Activated B cell treated with CpG ODN at 0.5 μM for 24 hours (primary cell): ENCODE measurements around the gene SARS2. TPM values are rescaled to one million over a fixed set of nuclear protein-coding genes. Genes with fewer than 3 reads are reported as not detected.
"Not testable (repeated sequence)": the region's sequence is repeated elsewhere in the genome, so short reads cannot be mapped to it uniquely, and the experiment has no call there.

Source experiments
- ATAC-seq: fragments of 200-7000 bp; cut with Tn5 transposase; one replicate; pipeline ENCODE4 v1.10.0; 2021; ENCODE audit warnings: low read depth, mild to moderate bottlenecking, moderate library complexity
- CTCF ChIA-PET: fragments of 350-600 bp; sonication (Branson Sonifier 250); formaldehyde crosslinking; loops from one replicate; lab custom pipeline; 2021; ENCODE audit warnings: antibody characterized with exemption; lab: Charles Lee
- POLR2A ChIA-PET: fragments of 350-600 bp; sonication (Branson Sonifier 250); formaldehyde crosslinking; loops from one replicate; lab custom pipeline; 2021; ENCODE audit warnings: antibody characterized with exemption; lab: Charles Lee
- DNase-seq: peaks from one replicate; pipeline ENCODE4 v3.0.0; 2022
- H3K27ac Mint-ChIP-seq: one replicate; pipeline ENCODE4 v1.8.0; 2020; ENCODE audit warnings: mixed read lengths
- H3K27me3 Mint-ChIP-seq: one replicate; pipeline ENCODE4 v1.8.0; 2021; ENCODE audit warnings: mixed read lengths
- H3K36me3 Mint-ChIP-seq: one replicate; pipeline ENCODE4 v1.8.0; 2021; ENCODE audit warnings: low read depth, mixed read lengths
- H3K4me1 Mint-ChIP-seq: one replicate; pipeline ENCODE4 v1.8.0; 2021; ENCODE audit warnings: mixed read lengths
- H3K4me3 Mint-ChIP-seq: one replicate; pipeline ENCODE4 v1.8.0; 2020; ENCODE audit warnings: mild to moderate bottlenecking, mixed read lengths
- H3K9me3 Mint-ChIP-seq: one replicate; pipeline ENCODE4 v1.8.0; 2020; ENCODE audit warnings: mixed read lengths
- CTCF ChIP-seq: fragments of 200-600 bp; IDR thresholded peaks from one replicate; pipeline ENCODE4 v1.8.0; 2022; ENCODE audit warnings: antibody characterized with exemption, mild to moderate bottlenecking
- intact Hi-C: fragments of 100-400 bp; cut with micrococcal nuclease; formaldehyde crosslinking; loops from one replicate; pipeline ENCODE4 v1.15.1; 2024
- total RNA-seq: library from RNA; stranded (reverse); gene quantifications from 2 replicates; pipeline ENCODE4 v1.2.3, GENCODE V29; 2022

The SARS2 gene
- total RNA-seq, 1 donor from 2014 or later, result 50.9 TPM

GRCh38 chr19:38946229-38947010 lies 15.9 kb upstream of the SARS2 start:
- H3K4me3 Mint-ChIP-seq, result no peak overlapping the region

GRCh38 chr19:38945562-38946228 lies 15.1 kb upstream of the SARS2 start:
- intact Hi-C loops, result no loop called here
- DNase-seq (no peak), ATAC-seq (no peak)
- H3K4me3 Mint-ChIP-seq, result no peak overlapping the region
- ChIA-PET CTCF (no interaction called here), POLR2A (no interaction called here)
- H3K36me3 Mint-ChIP-seq, result no peaks in the 10 kb centered on the region
- H3K9me3 Mint-ChIP-seq, result no peaks in the 10 kb centered on the region
- no peak for TF ChIP-seq CTCF
- peaks cover 20% of the 10 kb centered on the region for H3K27me3 Mint-ChIP-seq
- H3K4me1 Mint-ChIP-seq, result peaks cover 10% of the 10 kb centered on the region
- no peak overlapping the region for H3K27ac Mint-ChIP-seq

More at GRCh38 chr19:38946229-38947010, 15.9 kb upstream of the SARS2 start:
- H3K27me3 Mint-ChIP-seq, result peaks cover 20% of the 10 kb centered on the region
- CTCF ChIA-PET, result no interaction called here
- POLR2A ChIA-PET, result no interaction called here
- intact Hi-C loops, result no loop called here
- no peak for ATAC-seq
- H3K9me3 Mint-ChIP-seq, result no peaks in the 10 kb centered on the region
- no peak overlapping the region for H3K27ac Mint-ChIP-seq
- no peak for DNase-seq
- H3K36me3 Mint-ChIP-seq, result no peaks in the 10 kb centered on the region
- peaks cover 10% of the 10 kb centered on the region for H3K4me1 Mint-ChIP-seq
- TF ChIP-seq CTCF, result no peak

- Mint-ChIP-seq H3K4me1 (peaks cover 6% of the 10 kb centered on the region), H3K9me3 (no peaks in the 10 kb centered on the region), H3K27me3 (peaks cover 17% of the 10 kb centered on the region), H3K27ac (no peak overlapping the region), H3K4me3 (no peak overlapping the region), H3K36me3 (no peaks in the 10 kb centered on the region)
- TF ChIP-seq CTCF, result no peak
- DNase-seq, result no peak
- CTCF ChIA-PET, result no interaction called here
- no peak for ATAC-seq
- POLR2A ChIA-PET, result no interaction called here
- intact Hi-C loops, result no loop called here
Measured at GRCh38 chr19:38944981-38945506, 14.5 kb upstream of the SARS2 start.

- DNase-seq (no peak), ATAC-seq (no peak)
- no peak overlapping the region for H3K4me3 Mint-ChIP-seq
- intact Hi-C loops, result no loop called here
- H3K27ac Mint-ChIP-seq, result no peak overlapping the region
- H3K9me3 Mint-ChIP-seq, result no peaks in the 10 kb centered on the region
- no peaks in the 10 kb centered on the region for H3K36me3 Mint-ChIP-seq
- POLR2A ChIA-PET, result no interaction called here
- TF ChIP-seq CTCF, result no peak
- H3K27me3 Mint-ChIP-seq, result peaks cover 5% of the 10 kb centered on the region
- no peaks in the 10 kb centered on the region for H3K4me1 Mint-ChIP-seq
- CTCF ChIA-PET, result no interaction called here
Measured at GRCh38 chr19:38942471-38943181, 12.1 kb upstream of the SARS2 start.

- Mint-ChIP-seq H3K9me3 (no peaks in the 10 kb centered on the region), H3K27ac (no peak overlapping the region), H3K27me3 (peaks cover 5% of the 10 kb centered on the region), H3K4me3 (no peak overlapping the region), H3K36me3 (no peaks in the 10 kb centered on the region), H3K4me1 (no peaks in the 10 kb centered on the region)
- DNase-seq, result no peak
- ChIA-PET POLR2A (no interaction called here), CTCF (no interaction called here)
- no peak for ATAC-seq
- no peak for TF ChIP-seq CTCF
- intact Hi-C loops, result no loop called here
Measured at GRCh38 chr19:38941979-38942378, 11.4 kb upstream of the SARS2 start.

GRCh38 chr19:38941466-38941865 lies 10.9 kb upstream of the SARS2 start:
- H3K36me3 Mint-ChIP-seq, H3K27ac Mint-ChIP-seq, ATAC-seq, POLR2A ChIA-PET, CTCF ChIA-PET, intact Hi-C loops, H3K9me3 Mint-ChIP-seq, H3K4me1 Mint-ChIP-seq, H3K4me3 Mint-ChIP-seq, H3K27me3 Mint-ChIP-seq, DNase-seq: not testable (repeated sequence)
